Gastroesophageal sphincter (tissue), 3 donors: ENCODE results near the gene PXDC1.

Source experiments
- POLR2A ChIP-seq, 2 donors: fragments of 450-650 bp; IDR thresholded peaks; one replicate each; pipeline ENCODE4 v1.6.1; 2017; ENCODE audit warnings: antibody characterized with exemption in 2 of 2, mild to moderate bottlenecking in 2 of 2, moderate library complexity in 1 of 2
- TF ChIP-seq, protein P1 (sequence below), 4 experiments: fragments of 200-600 bp in 2 of 4; fragments of 450-650 bp in 2 of 4; sonication (generic) in 1 of 4; IDR thresholded peaks; one replicate each; pipeline ENCODE4 v1.5.1; 2017 to 2019; ENCODE audit warnings: antibody characterized with exemption in 4 of 4, mild to moderate bottlenecking in 2 of 4, moderate library complexity in 2 of 4

DNA sequence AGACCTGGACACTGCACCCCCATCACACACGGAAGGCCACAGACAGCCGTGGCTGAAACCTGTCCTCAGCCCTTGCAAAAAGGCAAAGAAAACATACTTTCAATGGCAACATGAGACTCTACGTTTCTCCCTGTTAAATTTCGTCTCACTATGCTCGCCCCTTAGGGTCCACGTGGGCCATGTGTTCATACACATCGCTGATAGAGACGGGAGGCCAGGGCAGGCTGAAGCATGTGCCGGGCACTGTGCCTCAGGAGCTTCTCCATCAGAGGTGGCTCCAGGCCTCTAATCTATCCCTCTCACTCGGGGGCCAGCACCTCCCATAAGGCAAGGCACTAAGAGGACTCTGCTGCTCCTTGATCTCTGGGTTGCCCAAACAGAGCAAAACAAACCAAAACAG, 17.5 kb downstream of the PXDC1 start:
- TF ChIP-seq POLR2A (IDR thresholded peaks at IDR 0.05), result no peak
- TF ChIP-seq, protein P1, sequence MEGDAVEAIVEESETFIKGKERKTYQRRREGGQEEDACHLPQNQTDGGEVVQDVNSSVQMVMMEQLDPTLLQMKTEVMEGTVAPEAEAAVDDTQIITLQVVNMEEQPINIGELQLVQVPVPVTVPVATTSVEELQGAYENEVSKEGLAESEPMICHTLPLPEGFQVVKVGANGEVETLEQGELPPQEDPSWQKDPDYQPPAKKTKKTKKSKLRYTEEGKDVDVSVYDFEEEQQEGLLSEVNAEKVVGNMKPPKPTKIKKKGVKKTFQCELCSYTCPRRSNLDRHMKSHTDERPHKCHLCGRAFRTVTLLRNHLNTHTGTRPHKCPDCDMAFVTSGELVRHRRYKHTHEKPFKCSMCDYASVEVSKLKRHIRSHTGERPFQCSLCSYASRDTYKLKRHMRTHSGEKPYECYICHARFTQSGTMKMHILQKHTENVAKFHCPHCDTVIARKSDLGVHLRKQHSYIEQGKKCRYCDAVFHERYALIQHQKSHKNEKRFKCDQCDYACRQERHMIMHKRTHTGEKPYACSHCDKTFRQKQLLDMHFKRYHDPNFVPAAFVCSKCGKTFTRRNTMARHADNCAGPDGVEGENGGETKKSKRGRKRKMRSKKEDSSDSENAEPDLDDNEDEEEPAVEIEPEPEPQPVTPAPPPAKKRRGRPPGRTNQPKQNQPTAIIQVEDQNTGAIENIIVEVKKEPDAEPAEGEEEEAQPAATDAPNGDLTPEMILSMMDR (IDR thresholded peaks at IDR 0.05), result no peak
